Astrocyte of the spinal cord (primary cell): Measurements from ENCODE around the gene ZFHX2.
"Not testable (repeated sequence)": the region's sequence is repeated elsewhere in the genome, so short reads cannot be mapped to it uniquely, and the experiment has no call there.

Source experiments
- DNase-seq: peaks from one replicate; pipeline ENCODE4 v3.0.0; 2011; ENCODE audit warnings: low read depth, low spot score
- H3K4me3 ChIP-seq: 2 replicates; pipeline ENCODE4 v1.5.1; 2011; ENCODE audit warnings: low read depth, mild to moderate bottlenecking, low read length, moderate library complexity
- in situ Hi-C: cut with HindIII; loops from 2 replicates; pipeline ENCODE4 v1.10.0; 2017; ENCODE audit warnings: low sequenced_read_pairs
- TF ChIP-seq, protein P1 (sequence below): IDR thresholded peaks from 2 replicates; pipeline ENCODE4 v1.5.1; 2012; ENCODE audit warnings: low read depth, mild to moderate bottlenecking, low read length, inconsistent platforms

Gene ZFHX2

DNA sequence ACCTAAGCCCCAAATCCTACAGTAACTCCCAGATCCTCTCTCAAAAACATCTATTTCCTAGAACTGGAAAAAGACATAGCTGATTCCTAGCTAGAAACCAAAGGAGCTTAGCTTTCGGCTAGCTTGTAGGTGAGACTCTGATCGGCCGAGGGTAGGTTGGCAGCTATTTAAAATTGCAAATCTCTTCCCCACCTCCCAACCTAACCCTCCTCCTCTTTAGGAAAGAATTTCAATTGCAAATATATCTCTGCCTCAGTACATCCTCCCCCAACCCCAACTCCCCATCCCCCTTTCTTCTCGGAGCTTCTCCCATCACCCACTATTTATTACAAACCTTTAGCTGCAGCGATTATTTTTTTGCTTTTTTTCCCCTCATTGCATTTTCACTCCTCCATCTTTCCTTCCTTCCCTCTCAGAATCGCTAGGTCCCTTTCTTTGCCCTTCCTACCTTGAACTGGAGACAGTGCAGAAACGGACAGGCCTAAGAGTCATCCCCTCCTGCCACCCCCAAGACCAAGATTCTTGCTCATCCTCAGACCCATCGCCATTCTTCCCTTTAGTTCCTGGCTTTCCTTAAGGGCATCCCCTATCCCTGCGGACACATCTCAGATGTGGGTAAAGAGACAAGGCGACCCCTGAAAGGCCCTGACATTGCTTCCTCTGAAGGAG is 13.4 kb downstream of the ZFHX2 start:
- TF ChIP-seq, protein P1, sequence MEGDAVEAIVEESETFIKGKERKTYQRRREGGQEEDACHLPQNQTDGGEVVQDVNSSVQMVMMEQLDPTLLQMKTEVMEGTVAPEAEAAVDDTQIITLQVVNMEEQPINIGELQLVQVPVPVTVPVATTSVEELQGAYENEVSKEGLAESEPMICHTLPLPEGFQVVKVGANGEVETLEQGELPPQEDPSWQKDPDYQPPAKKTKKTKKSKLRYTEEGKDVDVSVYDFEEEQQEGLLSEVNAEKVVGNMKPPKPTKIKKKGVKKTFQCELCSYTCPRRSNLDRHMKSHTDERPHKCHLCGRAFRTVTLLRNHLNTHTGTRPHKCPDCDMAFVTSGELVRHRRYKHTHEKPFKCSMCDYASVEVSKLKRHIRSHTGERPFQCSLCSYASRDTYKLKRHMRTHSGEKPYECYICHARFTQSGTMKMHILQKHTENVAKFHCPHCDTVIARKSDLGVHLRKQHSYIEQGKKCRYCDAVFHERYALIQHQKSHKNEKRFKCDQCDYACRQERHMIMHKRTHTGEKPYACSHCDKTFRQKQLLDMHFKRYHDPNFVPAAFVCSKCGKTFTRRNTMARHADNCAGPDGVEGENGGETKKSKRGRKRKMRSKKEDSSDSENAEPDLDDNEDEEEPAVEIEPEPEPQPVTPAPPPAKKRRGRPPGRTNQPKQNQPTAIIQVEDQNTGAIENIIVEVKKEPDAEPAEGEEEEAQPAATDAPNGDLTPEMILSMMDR: no peak
- in situ Hi-C loops: no loop called here
- no peak for DNase-seq
- H3K4me3 ChIP-seq: no peak overlapping the region

DNA sequence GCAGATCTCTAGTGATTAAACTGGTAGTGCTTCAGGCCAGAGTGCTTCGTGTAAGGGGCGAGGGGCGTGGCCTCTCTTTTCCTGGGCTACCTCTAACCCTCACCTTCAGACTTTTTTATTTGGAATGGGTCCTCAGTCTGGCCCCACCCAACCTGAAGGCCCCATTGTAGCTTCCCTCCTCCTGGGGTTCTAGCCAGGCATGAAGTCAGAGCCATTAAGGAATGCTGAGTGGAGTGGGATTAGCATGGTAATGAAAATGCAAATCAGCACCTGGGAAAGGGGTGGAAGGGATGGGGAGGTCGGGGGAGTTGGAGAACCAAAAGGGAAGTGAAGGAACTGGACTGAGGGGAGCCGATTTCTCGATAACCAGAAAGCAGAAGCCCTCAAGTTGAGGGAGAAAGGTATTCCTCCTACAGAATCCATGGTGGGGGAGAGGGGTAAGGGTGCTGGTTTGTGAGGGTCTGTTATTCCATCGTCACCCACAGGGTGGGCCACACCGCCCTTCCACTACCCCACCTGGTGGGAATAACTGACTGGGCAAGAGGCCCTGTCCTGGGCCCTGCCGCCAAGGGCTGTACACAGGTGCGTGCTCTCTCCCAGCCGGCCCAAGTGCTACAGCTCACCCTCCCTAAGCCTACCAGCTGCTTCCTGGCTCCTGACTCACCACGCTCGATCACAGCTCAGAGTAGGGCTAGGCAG is 14.1 kb downstream of the ZFHX2 start:
- H3K4me3 ChIP-seq: no peak overlapping the region
- TF ChIP-seq, protein P1: no peak
- DNase-seq: no peak
- in situ Hi-C loops: no loop called here

DNA sequence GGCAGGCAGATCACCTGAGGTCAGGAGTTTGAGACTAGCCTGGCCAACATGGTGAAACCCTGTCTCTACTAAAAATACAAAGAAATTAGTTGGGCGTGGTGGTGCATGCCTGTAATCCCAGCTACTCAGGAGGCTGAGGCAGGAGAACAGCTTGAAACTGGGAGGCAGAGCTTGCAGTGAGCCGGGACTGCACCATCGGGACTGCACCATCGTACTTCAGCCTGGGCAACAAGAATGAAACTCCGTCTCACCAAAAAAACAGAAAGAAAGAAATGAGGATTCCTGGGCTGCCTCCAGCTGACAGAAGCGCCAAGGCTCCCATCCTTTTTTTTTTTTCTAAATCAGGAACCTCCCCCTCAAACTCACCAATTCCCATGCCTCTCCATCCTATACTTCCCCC is 14.7 kb downstream of the ZFHX2 start:
- in situ Hi-C loops, H3K4me3 ChIP-seq, DNase-seq: not testable (repeated sequence)

DNA sequence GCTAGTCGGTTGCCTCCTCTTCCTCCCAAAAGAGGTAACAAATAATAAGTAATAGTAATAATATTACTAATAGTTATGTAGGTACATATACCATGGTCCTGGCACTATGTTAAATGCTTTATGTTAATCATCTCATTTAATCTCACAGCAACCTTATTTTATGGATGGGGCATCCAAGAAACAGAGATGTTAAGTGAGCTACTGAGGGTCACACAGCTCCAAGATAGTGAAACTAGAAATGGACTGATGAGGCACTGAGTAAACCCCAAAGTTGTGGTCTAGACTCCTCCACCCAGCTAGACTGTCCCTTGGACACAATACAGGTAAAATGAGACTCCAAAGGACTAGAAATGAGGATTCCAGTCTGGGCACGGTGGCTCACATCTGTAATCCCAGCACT is 15.1 kb downstream of the ZFHX2 start:
- in situ Hi-C loops: no loop called here
- no peak for DNase-seq
- TF ChIP-seq, protein P1: no peak
- H3K4me3 ChIP-seq: no peak overlapping the region

DNA sequence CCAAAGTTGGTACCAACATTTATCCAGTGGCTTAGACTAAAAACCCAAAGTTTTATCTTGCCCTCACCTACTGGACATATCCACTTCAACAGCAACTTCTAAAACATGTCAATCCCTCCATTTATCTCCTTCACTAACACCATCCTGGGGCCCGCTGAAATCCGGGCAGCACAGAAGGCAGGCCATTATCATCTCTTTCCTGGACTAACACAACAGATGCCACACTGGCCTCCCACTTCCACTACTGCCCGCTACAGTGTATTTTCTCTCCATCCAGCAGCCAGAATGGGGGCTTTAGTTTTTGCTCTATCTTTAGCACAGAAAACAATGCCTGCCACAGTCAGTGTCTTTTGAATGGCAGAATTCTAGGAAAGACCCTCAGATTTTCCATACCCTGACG is 15.6 kb downstream of the ZFHX2 start:
- TF ChIP-seq, protein P1: no peak
- in situ Hi-C loops: no loop called here
- no peak for DNase-seq
- H3K4me3 ChIP-seq: no peak overlapping the region

- DNase-seq: no peak
- in situ Hi-C loops: no loop called here
- TF ChIP-seq, protein P1: no peak
- H3K4me3 ChIP-seq: no peak overlapping the region
These were observed 17.7 kb downstream of the ZFHX2 start for GRCh38 chr14:23533652-23534435.

DNA sequence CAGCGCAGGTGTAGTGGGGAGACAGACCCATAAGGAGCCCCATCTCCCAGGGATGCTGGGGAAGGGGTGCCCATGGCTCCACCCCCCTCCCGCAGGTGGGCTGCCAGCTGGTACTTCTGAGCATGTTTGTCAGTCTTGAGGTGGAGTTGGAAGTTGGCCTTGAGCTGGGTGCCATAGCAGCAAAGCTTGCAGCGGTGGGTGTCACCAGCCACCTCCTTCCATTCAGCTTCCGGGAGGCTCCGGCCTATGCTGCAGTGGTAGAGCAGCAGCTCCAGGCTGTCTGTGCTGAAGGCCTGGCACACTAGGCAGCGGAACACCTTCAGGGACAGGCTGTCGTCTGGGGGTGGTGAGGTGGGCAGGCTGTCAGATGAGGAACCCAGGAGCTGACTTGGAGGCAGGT is 18.9 kb downstream of the ZFHX2 start:
- DNase-seq: no peak
- no peak overlapping the region for H3K4me3 ChIP-seq
- TF ChIP-seq, protein P1: no peak
- in situ Hi-C loops: no loop called here
